C4-2B (cell line): ENCODE results near the gene MLXIP.

Source experiments
- CTCF ChIP-seq: fragments of 450-650 bp; conservative IDR thresholded peaks from 2 replicates; pipeline ENCODE4 v1.5.1; 2017; ENCODE audit warnings: mild to moderate bottlenecking
- ZFX ChIP-seq: fragments of 450-650 bp; IDR thresholded peaks from 2 replicates; pipeline ENCODE4 v1.6.1; 2017

GRCh38 chr12:122042910-122043309 is 35.6 kb upstream of the MLXIP start:
- TF ChIP-seq CTCF (no peak), ZFX (no peak)
